Measurements from ENCODE around the gene MAN1C1.

Gene MAN1C1

DNA sequence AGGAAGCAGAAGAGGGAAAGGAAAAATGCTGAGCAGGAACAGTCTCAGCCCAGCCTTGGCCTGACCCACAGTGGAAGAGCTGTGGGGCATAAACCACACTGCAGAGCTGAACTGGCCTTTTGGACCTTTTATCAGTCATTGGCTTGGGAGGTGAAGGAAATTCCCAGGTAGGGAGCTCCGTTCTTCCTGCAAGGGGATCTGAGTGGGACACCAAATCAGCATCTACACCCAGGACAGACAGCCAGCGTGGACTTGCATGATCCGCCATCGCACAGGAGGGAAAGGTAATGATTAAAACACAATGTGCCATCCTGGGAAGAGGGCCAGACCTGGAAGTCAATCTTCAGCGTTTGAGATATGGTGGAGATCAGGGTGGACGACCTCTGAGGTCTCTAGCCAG lies 202.0 kb downstream of the MAN1C1 start:
- DNase-seq (ENCODE audit: low spot score): no peak

DNA sequence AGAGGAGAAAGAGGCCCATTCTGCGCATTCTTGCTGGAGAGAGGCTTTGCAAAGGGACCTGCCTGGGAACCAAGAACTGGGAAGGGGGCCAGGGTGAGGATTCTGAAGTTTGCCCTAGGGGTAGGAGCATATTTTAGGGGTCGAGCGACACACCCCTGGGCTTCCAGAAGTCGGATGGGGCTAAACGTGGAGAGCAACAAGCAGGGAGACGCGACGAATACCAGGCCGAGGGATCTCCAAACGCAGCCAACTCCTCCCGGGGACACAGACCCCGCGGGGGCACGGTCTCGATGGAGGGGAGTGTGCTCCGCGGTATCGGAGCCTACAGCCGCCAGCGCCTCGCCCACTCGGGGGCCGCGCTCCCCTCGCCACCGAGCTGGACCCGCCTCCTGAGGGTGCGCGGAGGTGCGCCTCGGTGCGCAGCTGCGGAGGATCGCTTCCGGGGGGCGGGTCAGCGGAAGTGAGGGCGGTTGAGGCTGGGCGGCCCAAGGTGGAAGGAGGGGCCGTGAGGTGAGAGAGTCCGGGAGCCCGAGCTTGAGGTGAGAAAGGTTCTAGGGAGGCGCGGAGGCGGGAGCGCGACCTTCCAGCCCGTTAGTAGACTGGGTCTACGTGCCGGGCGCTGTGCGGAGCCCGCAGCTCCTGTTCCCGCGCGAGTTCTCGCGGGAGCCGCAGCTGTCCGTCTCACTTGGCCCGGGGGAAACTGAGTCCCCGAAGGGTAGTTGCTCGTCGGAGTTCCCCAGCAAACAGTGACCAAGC lies 203.1 kb downstream of the MAN1C1 start, which contains the start of gene MTFR1L:
Gene MTFR1L (plus strand): TSS at position 464 of the 756 bp plus-strand sequence. CDS start 3,151 bp downstream, outside the sequence.
- DNase-seq (ENCODE audit: low spot score): peak; percentile 90

DNA sequence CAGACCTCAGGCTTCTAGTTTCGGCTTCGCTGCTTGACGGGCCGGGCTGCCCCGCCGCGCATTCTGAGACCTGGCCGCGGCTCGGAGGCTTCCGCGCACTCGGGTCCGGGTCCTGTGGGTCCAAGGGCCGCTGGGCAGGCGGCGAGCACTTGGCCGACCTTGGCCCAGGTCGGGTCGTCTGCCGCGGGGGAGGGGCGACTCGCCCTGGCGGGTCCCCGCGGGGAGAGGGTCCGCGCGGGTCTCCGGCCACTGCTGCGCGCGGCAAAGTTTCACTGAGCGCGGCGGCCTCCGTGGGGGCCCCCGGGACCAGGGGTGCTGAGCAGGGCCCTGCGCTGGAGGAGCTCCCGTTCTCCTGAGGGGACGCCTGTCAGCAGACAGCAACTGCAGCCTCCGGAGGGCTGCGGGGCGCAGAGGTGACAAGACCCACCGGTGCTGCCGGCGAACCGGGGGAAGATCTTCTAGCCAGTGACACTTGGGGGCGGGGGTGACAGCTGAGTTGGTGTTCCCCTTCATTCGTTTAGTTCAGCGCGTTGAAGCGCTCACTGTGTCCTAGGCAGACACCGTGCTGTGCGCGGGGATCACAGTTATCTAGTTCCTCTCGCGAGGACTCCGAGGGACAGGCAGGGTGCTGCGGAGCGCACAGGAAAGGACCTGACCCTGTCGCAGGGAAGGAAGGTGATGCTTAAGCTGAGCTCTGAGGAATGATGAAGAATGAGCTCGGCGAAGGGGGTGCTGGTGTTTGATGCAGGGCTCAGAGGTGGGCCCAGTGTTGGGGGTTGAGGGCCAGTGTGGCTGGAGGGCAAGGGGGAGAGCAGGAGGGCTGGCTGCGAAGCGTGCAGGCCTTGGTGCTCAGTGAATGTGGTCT lies 203.9 kb downstream of the MAN1C1 start:
- DNase-seq (ENCODE audit: low spot score): peak; percentile 68

DNA sequence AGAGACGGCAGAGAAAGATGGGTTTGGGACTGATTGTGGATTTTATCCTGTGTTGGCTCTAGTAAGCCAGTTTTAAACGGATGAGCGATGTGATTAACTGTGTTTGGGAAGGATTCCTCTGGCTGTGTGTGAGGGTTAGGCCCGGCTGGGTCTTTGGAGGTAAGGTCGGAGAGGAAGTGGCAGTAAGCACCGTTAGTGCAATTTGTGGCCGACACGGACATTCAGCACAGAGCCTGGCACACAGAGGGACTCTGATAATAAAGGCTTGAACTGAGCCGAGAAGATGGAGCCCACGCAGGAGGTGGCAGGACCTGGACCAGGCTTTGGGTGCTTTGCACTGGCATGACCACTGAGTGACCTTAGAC lies 204.5 kb downstream of the MAN1C1 start:
- no peak for DNase-seq (ENCODE audit: low spot score)

DNA sequence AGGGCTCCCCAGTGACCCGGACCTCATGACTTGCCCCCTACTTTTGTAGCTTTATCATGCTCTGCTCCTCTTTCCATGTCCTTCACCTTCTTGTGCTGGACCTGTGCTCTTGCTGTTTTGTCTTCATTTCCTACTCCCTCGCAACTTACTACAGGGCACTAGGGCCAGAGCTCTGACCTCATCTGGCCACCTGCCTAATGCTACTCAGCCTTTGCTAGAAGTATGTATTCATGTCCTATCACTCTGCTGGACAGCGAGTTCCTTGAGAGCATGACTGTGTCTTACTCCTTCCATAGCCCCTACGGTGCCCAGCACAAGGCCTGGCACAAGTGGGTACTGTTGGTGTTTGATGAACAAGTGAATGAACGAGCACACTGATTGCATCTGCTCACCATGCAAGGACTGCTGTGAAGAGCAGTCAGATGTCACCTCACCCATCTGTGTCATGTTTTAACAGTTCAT lies 205.1 kb downstream of the MAN1C1 start:
- no peak for DNase-seq (ENCODE audit: low spot score)

DNA sequence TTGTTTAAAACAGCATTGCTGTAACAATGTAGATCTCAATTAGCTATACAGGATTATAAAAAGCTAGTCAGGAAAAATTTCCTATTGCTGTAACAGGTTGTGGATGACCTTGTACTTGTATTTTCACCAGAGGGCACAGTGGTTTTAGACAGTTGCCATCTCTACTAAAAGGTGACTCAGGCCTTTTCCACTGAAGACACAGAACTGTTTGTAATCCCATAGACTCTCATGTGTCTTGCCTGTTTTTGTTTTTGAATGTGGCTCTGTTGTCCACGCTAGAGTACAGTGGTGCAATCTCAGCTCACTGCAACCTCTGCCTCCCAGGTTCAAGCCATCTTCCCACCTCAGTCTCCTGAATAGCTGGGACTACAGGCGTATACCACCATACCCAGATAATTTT lies 209.0 kb downstream of the MAN1C1 start:
- no peak for DNase-seq (ENCODE audit: low spot score)

DNA sequence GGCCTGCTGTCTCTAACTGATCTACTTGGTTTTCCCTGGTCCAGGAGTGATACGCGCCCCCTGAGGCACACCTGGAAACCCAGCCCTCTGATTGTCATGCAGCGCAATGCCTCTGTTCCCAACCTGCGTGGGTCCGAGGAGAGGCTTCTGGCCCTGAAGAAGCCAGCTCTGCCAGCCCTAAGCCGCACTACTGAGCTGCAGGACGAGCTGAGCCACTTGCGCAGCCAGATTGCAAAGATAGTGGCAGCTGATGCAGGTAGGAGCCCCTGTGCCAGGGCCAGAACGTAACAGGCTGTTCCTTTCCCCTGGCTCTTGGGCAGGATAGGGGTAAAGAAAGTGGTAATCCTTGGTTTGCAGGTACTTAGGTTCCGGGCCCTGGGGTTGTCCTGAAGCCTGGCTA lies 210.0 kb downstream of the MAN1C1 start:
- DNase-seq (ENCODE audit: low spot score): no peak

DNA sequence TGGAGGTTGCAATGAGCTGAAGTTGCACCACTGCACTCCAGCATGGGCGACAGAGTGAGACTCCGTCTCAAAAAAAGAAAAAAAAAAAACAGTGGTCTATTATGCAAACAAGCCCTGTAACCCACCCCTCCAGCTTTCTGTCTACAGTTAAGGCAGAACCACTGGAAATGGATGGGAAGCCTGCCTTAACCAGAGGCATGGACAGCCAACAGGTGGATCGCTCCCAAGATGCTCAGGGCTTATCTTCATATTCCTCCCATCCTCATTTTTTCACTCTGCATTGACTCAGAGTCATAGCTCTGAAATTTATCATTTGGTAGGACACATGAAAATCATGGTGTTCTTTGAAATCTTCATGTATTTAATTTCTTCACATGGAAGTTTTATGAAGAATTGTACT lies 211.9 kb downstream of the MAN1C1 start:
- no peak for DNase-seq (ENCODE audit: low spot score)

DNA sequence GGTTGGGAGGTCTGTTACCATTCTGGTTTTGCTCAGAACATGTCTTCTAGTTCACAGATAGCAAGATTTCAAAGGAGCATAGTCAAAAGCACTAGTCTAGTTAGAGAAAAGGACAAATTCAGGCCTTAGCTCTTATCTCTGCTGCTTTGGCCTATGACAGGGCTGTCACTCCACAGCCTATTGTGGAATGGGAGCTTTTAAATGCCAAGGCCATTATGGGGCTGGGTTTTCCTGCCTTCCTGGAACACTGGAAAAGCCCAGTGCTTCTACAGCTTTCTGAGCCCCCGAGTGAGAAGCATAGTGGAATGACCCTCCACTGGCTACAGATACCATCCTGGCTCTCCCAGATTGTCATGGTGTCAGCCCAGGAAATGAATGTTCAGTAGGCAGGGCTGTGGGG lies 212.5 kb downstream of the MAN1C1 start:
- DNase-seq (ENCODE audit: low spot score): no peak

DNA sequence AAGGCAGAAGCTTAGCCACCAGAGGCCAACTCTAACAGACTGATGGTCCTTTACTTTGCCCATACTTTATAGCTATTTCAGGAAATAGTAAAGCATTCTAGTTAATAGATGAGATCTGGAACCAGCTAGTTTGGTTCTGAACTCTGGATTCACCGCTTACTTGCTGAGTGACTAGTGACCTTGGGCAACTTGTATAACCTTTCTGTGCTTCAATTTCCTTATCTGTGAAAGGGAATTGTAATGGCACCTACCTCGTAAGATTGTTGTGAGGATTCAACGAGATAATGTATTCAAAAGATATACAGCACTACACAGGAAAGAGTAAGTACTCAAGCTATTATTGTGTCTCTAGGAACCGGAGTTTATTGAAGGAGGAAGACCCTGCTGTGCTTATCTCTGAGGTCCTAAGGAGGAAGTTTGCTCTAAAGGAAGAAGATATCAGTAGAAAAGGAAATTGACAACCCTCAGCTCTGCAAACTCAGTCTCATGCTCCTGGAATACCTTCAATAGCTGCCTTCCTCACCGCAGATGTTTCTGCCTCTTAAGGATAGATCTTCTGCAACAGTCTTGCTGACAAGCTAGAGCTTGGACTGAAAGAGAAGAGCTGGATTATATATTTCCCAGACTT lies 215.1 kb downstream of the MAN1C1 start:
- no peak for DNase-seq (ENCODE audit: low spot score)

DNA sequence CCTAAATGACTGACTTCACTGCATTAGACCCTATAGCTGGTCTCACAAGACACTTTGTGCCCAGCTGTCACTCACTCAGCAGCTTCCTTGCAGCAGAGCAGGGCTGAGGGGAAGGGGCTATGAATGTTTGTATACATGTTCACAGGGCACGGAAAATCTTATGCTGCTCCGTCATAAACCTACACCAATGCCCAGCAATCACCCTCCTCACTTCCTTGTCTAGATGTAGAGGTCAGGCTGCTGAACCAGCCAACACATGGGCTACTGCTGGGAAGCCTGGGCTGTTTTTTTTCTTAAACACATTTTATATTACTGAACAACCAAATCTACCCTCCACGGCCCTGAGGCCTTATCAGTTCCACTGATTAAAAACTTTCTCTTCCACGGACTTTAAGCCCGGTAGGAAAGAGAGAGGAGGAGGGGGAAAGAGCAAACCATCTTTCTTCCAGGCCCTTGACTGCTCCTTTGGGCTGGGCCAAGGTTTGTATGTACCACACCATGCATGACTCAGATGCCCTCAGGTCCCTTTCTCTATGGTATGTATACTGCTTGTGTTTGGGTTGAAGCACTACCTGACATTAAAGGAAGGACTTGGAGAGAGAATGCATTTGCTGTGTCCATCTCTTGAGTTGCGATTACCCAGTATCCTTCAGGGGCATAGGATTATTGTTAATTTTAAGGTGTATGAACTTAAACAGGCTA lies 215.9 kb downstream of the MAN1C1 start:
- DNase-seq (ENCODE audit: low spot score): no peak

DNA sequence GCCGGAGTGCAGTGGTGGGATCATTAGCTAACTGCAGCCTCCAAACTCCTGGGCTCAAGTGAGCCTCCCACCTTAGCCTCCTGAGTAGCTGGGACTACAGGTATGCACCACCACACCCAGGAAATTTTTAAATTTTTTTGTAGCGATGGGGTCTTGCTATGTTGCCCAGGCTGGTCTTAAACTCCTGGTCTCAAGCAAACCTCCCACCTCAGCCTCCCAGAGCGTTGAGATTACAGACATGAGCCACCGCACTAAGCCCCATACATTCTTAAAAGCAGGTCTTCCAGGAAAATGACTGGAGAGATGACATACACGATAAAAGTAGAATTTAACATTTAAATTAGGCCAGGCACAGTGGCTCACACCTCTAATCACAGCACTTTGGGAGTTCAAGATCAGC lies 216.6 kb downstream of the MAN1C1 start:
- DNase-seq (ENCODE audit: low spot score): no peak
